Neural cell (in vitro differentiated cells): ENCODE results near the gene FKBP1A.

Experiments used
- CTCF ChIP-seq: fragments of 450-650 bp; IDR thresholded peaks from 2 replicates; pipeline ENCODE4 v1.5.1; 2014; ENCODE audit warnings: antibody characterized with exemption, mild to moderate bottlenecking, moderate library complexity; ENCODE audit not compliant: poor library complexity, severe bottlenecking
- EP300 ChIP-seq: fragments of 450-650 bp; conservative IDR thresholded peaks from 2 replicates; pipeline ENCODE4 v1.6.1; 2014; ENCODE audit warnings: antibody characterized with exemption, mild to moderate bottlenecking, moderate library complexity; ENCODE audit not compliant: poor library complexity, severe bottlenecking
- EZH2 ChIP-seq: fragments of 200-600, 300-800 bp; shearing (Covaris generic), sonication (generic); IDR thresholded peaks from 2 replicates; pipeline ENCODE4 v1.6.1; 2014; ENCODE audit warnings: antibody characterized with exemption, low read length, borderline replicate concordance, mild to moderate bottlenecking; ENCODE audit not compliant: insufficient read depth, poor library complexity, severe bottlenecking
- MXI1 ChIP-seq: fragments of 450-650 bp; conservative IDR thresholded peaks from 2 replicates; pipeline ENCODE4 v1.6.1; 2014; ENCODE audit warnings: antibody characterized with exemption, mild to moderate bottlenecking; ENCODE audit not compliant: poor library complexity, severe bottlenecking
- POLR2AphosphoS5 ChIP-seq: IDR thresholded peaks from 2 replicates; pipeline ENCODE4 v1.6.1; 2012
- RAD21 ChIP-seq: fragments of 450-650 bp; conservative IDR thresholded peaks from 2 replicates; pipeline ENCODE4 v1.6.1; 2014; ENCODE audit warnings: antibody characterized with exemption, mild to moderate bottlenecking, moderate library complexity
- REST ChIP-seq: IDR thresholded peaks from 2 replicates; pipeline ENCODE4 v1.6.1; 2012; ENCODE audit warnings: borderline replicate concordance
- TAF1 ChIP-seq: IDR thresholded peaks from 2 replicates; pipeline ENCODE4 v1.6.1; 2012; ENCODE audit warnings: low read depth

GRCh38 chr20:1364106-1364505 lies 28.7 kb downstream of the FKBP1A start:
- TF ChIP-seq EZH2 (no peak), CTCF (no peak), EP300 (no peak), POLR2AphosphoS5 (no peak), REST (no peak), RAD21 (no peak), TAF1 (no peak), MXI1 (no peak)
